ENCODE data around the gene NAB1.

NAB1 gene

DNA sequence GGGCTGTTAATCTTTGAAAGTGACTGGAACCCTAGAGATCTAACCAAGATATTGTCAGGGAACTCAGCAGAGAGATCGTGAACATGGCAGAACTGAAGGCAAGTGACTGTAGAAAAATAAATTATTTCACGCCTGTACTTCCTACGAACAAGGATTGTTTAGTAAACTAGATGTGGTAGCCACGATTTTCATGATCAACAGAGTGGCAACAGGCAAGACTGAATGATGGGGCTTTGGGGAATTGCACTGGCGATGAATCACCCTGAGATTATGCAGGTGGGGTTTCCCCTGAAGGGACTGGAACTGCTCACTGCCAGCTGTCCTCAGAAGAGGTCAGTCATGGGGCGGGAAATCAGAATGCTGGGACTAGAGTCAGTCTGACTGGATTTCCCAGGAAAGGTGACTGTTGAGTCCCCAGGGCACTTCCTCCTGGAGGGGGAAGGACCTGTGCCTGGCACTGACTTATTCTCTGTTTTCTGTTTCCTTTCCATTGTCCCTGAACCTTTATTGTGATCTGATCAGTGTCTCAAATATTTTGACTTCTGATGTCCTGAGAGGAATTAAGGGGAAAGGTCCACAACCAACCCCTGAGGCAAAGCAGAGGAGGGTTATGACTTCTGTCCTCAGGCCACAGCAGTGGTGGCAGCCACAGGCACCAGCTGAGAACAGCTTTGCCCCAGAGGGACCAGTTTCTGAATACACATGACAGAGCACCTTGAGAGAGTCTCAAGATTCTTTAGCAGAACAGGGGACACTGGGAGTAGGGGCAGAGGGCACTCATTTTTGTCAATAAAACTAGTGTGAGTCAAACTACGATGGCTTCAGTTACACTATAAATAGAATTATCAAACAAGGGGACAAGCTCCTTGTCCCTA, 70.0 kb downstream of the NAB1 start:
- H3K36me3 ChIP-seq (replicated peaks): no peaks in the 10 kb centered on the region
- peak; percentile 66 for DNase-seq
- in situ Hi-C loops (cut with HindIII; ENCODE audit: low pct_ligation_motif_present, low sequenced_read_pairs): no loop called here
- no peak overlapping the region for H3K27ac ChIP-seq
- no peak overlapping the region for H3K4me3 ChIP-seq (ENCODE audit: low read depth, low read length)
- TF ChIP-seq, protein P1, sequence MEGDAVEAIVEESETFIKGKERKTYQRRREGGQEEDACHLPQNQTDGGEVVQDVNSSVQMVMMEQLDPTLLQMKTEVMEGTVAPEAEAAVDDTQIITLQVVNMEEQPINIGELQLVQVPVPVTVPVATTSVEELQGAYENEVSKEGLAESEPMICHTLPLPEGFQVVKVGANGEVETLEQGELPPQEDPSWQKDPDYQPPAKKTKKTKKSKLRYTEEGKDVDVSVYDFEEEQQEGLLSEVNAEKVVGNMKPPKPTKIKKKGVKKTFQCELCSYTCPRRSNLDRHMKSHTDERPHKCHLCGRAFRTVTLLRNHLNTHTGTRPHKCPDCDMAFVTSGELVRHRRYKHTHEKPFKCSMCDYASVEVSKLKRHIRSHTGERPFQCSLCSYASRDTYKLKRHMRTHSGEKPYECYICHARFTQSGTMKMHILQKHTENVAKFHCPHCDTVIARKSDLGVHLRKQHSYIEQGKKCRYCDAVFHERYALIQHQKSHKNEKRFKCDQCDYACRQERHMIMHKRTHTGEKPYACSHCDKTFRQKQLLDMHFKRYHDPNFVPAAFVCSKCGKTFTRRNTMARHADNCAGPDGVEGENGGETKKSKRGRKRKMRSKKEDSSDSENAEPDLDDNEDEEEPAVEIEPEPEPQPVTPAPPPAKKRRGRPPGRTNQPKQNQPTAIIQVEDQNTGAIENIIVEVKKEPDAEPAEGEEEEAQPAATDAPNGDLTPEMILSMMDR (IDR thresholded peaks at IDR 0.05; ENCODE audit: low read depth, low read length, missing control alignments): no peak
- H3K27me3 ChIP-seq (replicated peaks): no peaks in the 10 kb centered on the region

DNA sequence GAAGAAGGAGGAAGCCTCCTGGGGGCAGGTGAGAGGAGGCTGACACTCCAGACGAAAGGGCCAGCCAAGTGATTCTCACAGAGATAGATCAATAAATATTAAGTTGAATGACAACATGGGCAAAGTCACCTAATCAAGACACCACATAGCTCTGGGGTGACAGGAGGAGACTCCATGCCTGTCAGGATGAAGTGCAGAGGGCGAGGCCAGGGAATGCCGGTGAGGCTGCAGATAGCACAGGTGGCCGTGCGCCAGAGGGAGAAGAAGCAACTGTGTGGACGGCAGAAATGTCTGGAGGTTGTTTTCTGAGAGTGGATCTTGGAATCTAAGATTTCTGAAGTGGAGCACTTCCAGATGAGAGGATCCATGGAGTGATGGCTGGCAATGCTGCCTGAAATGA, 71.4 kb downstream of the NAB1 start:
- H3K27ac ChIP-seq: no peak overlapping the region
- H3K27me3 ChIP-seq (replicated peaks): no peaks in the 10 kb centered on the region
- DNase-seq: no peak
- no peak overlapping the region for H3K4me3 ChIP-seq (ENCODE audit: low read depth, low read length)
- in situ Hi-C loops (cut with HindIII; ENCODE audit: low pct_ligation_motif_present, low sequenced_read_pairs): no loop called here
- TF ChIP-seq, protein P1 (IDR thresholded peaks at IDR 0.05; ENCODE audit: low read depth, low read length, missing control alignments): no peak
- no peaks in the 10 kb centered on the region for H3K36me3 ChIP-seq (replicated peaks)

DNA sequence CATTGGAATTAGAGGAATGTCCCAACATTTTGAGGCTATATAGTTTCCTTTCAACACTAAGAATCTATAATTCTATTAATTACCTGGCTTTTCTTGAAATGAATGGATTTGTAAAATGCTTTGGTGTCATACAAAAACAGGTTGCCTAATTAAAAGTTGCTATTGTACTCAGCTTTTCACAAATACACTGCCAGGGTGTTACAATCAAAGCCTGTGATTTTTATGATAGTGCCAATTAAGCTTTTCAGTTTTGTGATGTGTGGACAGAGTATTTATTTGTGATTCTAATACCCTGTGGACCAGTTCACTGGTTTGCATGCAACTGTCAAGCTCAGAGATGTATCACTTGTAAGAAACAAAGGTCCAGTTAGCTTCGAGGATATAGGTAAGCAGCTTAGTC, 71.8 kb downstream of the NAB1 start:
- Histone ChIP-seq H3K27ac (no peak overlapping the region), H3K36me3 (replicated peaks) (no peaks in the 10 kb centered on the region), H3K4me3 (ENCODE audit: low read depth, low read length) (no peak overlapping the region), H3K27me3 (replicated peaks) (no peaks in the 10 kb centered on the region)
- TF ChIP-seq, protein P1 (IDR thresholded peaks at IDR 0.05; ENCODE audit: low read depth, low read length, missing control alignments): no peak
- no peak for DNase-seq
- in situ Hi-C loops (cut with HindIII; ENCODE audit: low pct_ligation_motif_present, low sequenced_read_pairs): no loop called here

DNA sequence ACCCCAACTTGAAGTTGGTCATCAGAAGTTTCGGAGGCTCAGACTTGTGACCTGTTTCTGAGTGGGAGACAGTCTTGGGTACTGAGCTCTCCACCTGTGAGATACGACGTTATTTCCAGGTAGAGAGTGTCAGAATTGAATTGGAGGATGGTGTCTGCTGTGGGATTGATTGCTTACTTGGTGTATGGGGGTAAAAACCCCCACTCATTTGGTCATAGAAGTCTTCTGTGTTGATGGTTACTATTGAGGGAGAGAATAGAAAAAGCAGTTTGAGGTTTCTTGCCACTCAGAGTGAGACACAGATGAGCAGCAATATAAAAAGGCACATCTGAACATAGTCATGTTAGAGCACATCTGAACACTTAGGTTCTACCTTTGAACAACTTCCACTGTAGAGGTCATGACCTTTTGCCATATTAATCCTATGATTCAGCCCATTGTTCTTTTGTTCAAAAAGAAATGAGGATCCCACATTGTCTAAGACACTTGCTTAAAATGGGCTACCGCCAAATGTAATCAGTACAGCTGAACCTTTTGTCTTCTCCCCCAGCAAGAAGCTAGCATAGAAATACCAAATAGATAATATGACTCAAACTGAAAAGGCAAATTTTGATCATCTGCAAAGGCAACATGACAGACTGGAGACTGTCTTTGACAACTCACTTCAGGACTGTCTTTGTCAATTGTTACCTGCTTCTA, 73.3 kb downstream of the NAB1 start:
- in situ Hi-C loops (cut with HindIII; ENCODE audit: low pct_ligation_motif_present, low sequenced_read_pairs): no loop called here
- H3K27ac ChIP-seq: no peak overlapping the region
- no peak for DNase-seq
- H3K4me3 ChIP-seq (ENCODE audit: low read depth, low read length): no peak overlapping the region
- no peaks in the 10 kb centered on the region for H3K36me3 ChIP-seq (replicated peaks)
- TF ChIP-seq, protein P1 (IDR thresholded peaks at IDR 0.05; ENCODE audit: low read depth, low read length, missing control alignments): no peak
- H3K27me3 ChIP-seq (replicated peaks): no peaks in the 10 kb centered on the region

DNA sequence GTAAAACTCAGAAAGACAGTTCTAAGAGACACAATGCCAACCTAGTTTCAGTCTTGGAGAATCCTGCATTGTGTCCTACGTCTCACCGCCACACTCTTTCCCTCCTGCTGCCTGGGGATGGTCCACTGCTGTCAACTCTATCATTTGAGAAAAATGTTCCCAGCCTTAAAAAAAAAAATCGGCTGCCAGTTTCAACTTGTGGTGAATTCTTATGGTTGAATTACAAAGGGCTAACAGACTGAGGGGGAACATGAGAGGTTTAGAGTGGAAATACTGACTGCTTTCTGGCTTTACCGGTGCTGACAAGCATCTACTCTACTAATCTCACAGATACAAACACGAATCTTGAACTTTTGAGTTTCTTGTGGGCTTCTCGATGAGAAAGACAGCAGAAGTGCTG, 74.0 kb downstream of the NAB1 start:
- TF ChIP-seq, protein P1 (IDR thresholded peaks at IDR 0.05; ENCODE audit: low read depth, low read length, missing control alignments): no peak
- no peak for DNase-seq
- in situ Hi-C loops (cut with HindIII; ENCODE audit: low pct_ligation_motif_present, low sequenced_read_pairs): no loop called here

More for the DNA sequence above, 74.0 kb downstream of the NAB1 start:
- Histone ChIP-seq H3K36me3 (replicated peaks) (no peaks in the 10 kb centered on the region), H3K4me3 (ENCODE audit: low read depth, low read length) (no peak overlapping the region), H3K27ac (no peak overlapping the region), H3K27me3 (replicated peaks) (no peaks in the 10 kb centered on the region)

Data from brain microvascular endothelial cell (primary cell).